HepG2 (cell line): ENCODE data around the gene KIAA1217. TPM values are rescaled to one million over a fixed set of nuclear protein-coding genes. Genes with fewer than 3 reads are reported as not detected.
A peak's percentile ranks its signal among the peaks of the same experiment; 100 is the strongest.

Experiments used
- ATAC-seq: fragments of 200-7000 bp; cut with Tn5 transposase; 3 replicates; pipeline ENCODE4 v1.9.1; 2020; ENCODE audit warnings: mild to moderate bottlenecking, moderate library complexity
- BruUV-seq: library from RNA; stranded (reverse); fragments of 400-500 nt; replicated peaks from 2 replicates; lab custom pipeline; 2021; lab: Mats Ljungman, UMichigan
- CTCF ChIA-PET: fragments of 300-600 bp; formaldehyde crosslinking; extraction: SDS; loops from one replicate; lab custom pipeline; 2021; ENCODE audit warnings: low total read pairs, inconsistent platforms, low intra/inter-chr PET ratio; lab: Yijun Ruan, JAX
- POLR2A ChIA-PET: fragments of 350-600 bp; sonication (Branson Sonifier 250); formaldehyde crosslinking; loops from one replicate; lab custom pipeline; 2020; ENCODE audit warnings: antibody characterized with exemption, inconsistent platforms; lab: Yijun Ruan, JAX
- DNase-seq: peaks from one replicate; pipeline ENCODE4 v3.0.0-alpha.2; 2015; ENCODE audit warnings: low spot score
- FAIRE-seq: peaks from 3 replicates; lab custom pipeline; 2011; peaks lifted over from hg19 to GRCh38; lab: Jason Lieb, UNC
- H2AFZ ChIP-seq: one replicate; pipeline ENCODE4 v1.6.1; 2011; ENCODE audit warnings: low read length, inconsistent platforms
- H3K27ac ChIP-seq: fragments of 300-600 bp; 3 replicates; pipeline ENCODE4 v1.8.0; 2011; ENCODE audit warnings: mixed run types, mild to moderate bottlenecking, mixed read lengths, low read length, inconsistent platforms; ENCODE audit not compliant: insufficient read depth; ENCODE audit errors: extremely low read length
- H3K27me3 ChIP-seq, 2 experiments: fragments of 200-600 bp in 1 of 2; 2 replicates in 1 of 2; 3 replicates in 1 of 2; pipeline versions ENCODE4 v1.6.0 to v1.8.0; 2011; ENCODE audit warnings: low read length in 2 of 2, mild to moderate bottlenecking in 2 of 2, moderate library complexity in 2 of 2, inconsistent platforms in 1 of 2; ENCODE audit not compliant: insufficient read depth in 2 of 2, control insufficient read depth in 1 of 2
- H3K36me3 ChIP-seq, 2 experiments: fragments of 200-600 bp in 1 of 2; replicated peaks in 1 of 2; 2 replicates in 1 of 2; 3 replicates in 1 of 2; pipeline versions ENCODE4 v1.5.1 to v1.8.0; 2011; ENCODE audit warnings: low read length in 2 of 2, inconsistent platforms in 1 of 2; ENCODE audit not compliant: insufficient read depth in 2 of 2, control insufficient read depth in 1 of 2
- H3K4me1 ChIP-seq: 2 replicates; pipeline ENCODE4 v1.5.1; 2012; ENCODE audit warnings: low read length, inconsistent platforms; ENCODE audit not compliant: insufficient read depth
- H3K4me2 ChIP-seq: 2 replicates; pipeline ENCODE4 v1.6.0; 2011; ENCODE audit warnings: low read depth, low read length, inconsistent platforms
- H3K4me3 ChIP-seq, 3 experiments: fragments of 200-600 bp in 1 of 3; sonication (generic), shearing (Covaris generic) in 1 of 3; replicated peaks in 1 of 3; 2 replicates each; pipeline ENCODE4 v1.5.1; 2011 to 2016; ENCODE audit warnings: low read length in 3 of 3, inconsistent platforms in 2 of 3, low read depth in 2 of 3, mild to moderate bottlenecking in 2 of 3, control low read depth in 1 of 3, mixed read lengths in 1 of 3; ENCODE audit not compliant: insufficient read depth in 1 of 3
- H3K79me2 ChIP-seq: one replicate; pipeline ENCODE4 v1.6.1; 2011; ENCODE audit warnings: low read length, inconsistent platforms; ENCODE audit not compliant: insufficient read depth
- H3K9ac ChIP-seq: 2 replicates; pipeline ENCODE4 v1.6.0; 2011; ENCODE audit warnings: mild to moderate bottlenecking, low read depth, low read length, inconsistent platforms; ENCODE audit not compliant: insufficient read depth
- H3K9me3 ChIP-seq: 2 replicates; pipeline ENCODE4 v1.5.1; 2012; ENCODE audit warnings: mild to moderate bottlenecking, low read length
- H4K20me1 ChIP-seq: 2 replicates; pipeline ENCODE4 v1.6.0; 2011; ENCODE audit warnings: inconsistent platforms, mild to moderate bottlenecking, low read length, moderate library complexity; ENCODE audit not compliant: insufficient read depth
- MAFF ChIP-seq: IDR thresholded peaks from 2 replicates; pipeline ENCODE4 v1.6.1; 2011; ENCODE audit warnings: low read depth, low read length, improper control_type of control experiment
- MAFK ChIP-seq, 2 experiments: IDR thresholded peaks in 1 of 2; conservative IDR thresholded peaks in 1 of 2; 2 replicates each; pipeline ENCODE4 v1.6.1; 2011; ENCODE audit warnings: improper control_type of control experiment in 2 of 2, low read length in 2 of 2
- SP4 ChIP-seq: sonication (generic); formaldehyde crosslinking; IDR thresholded peaks from 2 replicates; pipeline ENCODE4 v1.8.1; 2023; ENCODE audit warnings: mild to moderate bottlenecking, missing genetic modification reagents
- WGBS: methylation state at CpG from one replicate; pipeline ENCODE4 v1.1.6; 2017; ENCODE audit warnings: low lambda C conversion rate; 5-methylcytosine and 5-hydroxymethylcytosine counted together
- in situ Hi-C: cut with HindIII; loops from 2 replicates; pipeline ENCODE4 v1.10.0; 2017; ENCODE audit warnings: low pct_unique_long_range_greater_than_20kb; ENCODE audit not compliant: extremely low pct_ligation_motif_present
- intact Hi-C: fragments of 100-400 bp; cut with micrococcal nuclease; formaldehyde crosslinking; loops from one replicate; pipeline ENCODE4 v1.10.0; 2022; ENCODE audit not compliant: unreplicated experiment
- polyA plus RNA-seq, 8 experiments: library from polyadenylated mRNA; depleted of rRNA in 3 of 8; stranded (reverse) in 7 of 8; unstranded in 1 of 8; fragments of >200 nt; fragmentation: Illumina TruSeq in 4 of 8; extraction: Trizol in 4 of 8; gene quantifications; 2 replicates each; pipeline versions ENCODE4 v1.2.1 to v1.2.3, GENCODE V29; 2011 to 2016; ENCODE audit warnings: low read depth in 4 of 8, missing spikeins in 1 of 8, mixed read lengths in 1 of 8; ENCODE audit not compliant: insufficient read depth in 1 of 8
- total RNA-seq, 5 experiments: library from RNA; depleted of rRNA; stranded (reverse); fragments of >200 nt; fragmentation: Illumina TruSeq; extraction: Trizol; gene quantifications; 2 replicates each; pipeline ENCODE4 v1.2.3, GENCODE V29; 2016; ENCODE audit warnings: low read depth in 1 of 5
- TF ChIP-seq, protein P1 (sequence below): sonication (generic); formaldehyde crosslinking; IDR thresholded peaks from 2 replicates; pipeline ENCODE4 v1.4.0; 2020; ENCODE audit warnings: missing genetic modification reagents, borderline replicate concordance

Gene KIAA1217
- total and polyA plus RNA-seq, 2 of the 13 experiments (the other 11 are each of a cell fraction or from before 2014, with no cell fraction given): 4.6 to 10.9 TPM

DNA sequence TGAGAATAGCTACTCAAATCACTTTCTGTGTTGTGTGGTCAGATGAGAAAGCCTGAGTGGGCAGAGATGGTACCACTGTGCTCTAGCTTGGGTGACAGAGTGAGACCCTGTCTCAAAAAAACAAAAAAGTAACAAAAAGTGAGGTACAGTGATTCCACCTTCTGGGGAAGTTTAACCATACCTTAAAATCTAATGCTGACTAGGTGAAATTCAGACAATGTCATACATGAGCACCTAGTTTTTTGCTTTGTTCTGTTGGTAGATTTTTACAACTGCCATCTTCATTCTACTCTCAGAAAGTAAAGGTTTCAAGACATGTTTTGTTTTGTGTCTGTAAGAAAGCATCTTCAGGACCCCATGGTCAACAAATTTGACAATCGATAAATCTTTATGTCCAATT is 370.5 kb downstream of the KIAA1217 start:
- Histone ChIP-seq H3K27ac (no peak overlapping the region), H3K9me3 (no peaks in the 10 kb centered on the region), H3K79me2 (no peaks in the 10 kb centered on the region), H3K4me2 (no peak overlapping the region)
- no peak for ATAC-seq
- in situ Hi-C loops: no loop called here
- TF ChIP-seq SP4 (no peak), MAFF (0 out of 2 replicates have a peak, but pooled peaks have one; percentile 39), MAFK (conservative IDR thresholded peaks at IDR 0.05 in 1 of 2, IDR thresholded peaks at IDR 0.05 in 1 of 2; ENCODE audit: low read length in 2 of 2) (peak; percentile 42 to 67; a peak in 3 of 4 replicates)
- TF ChIP-seq, protein P1, sequence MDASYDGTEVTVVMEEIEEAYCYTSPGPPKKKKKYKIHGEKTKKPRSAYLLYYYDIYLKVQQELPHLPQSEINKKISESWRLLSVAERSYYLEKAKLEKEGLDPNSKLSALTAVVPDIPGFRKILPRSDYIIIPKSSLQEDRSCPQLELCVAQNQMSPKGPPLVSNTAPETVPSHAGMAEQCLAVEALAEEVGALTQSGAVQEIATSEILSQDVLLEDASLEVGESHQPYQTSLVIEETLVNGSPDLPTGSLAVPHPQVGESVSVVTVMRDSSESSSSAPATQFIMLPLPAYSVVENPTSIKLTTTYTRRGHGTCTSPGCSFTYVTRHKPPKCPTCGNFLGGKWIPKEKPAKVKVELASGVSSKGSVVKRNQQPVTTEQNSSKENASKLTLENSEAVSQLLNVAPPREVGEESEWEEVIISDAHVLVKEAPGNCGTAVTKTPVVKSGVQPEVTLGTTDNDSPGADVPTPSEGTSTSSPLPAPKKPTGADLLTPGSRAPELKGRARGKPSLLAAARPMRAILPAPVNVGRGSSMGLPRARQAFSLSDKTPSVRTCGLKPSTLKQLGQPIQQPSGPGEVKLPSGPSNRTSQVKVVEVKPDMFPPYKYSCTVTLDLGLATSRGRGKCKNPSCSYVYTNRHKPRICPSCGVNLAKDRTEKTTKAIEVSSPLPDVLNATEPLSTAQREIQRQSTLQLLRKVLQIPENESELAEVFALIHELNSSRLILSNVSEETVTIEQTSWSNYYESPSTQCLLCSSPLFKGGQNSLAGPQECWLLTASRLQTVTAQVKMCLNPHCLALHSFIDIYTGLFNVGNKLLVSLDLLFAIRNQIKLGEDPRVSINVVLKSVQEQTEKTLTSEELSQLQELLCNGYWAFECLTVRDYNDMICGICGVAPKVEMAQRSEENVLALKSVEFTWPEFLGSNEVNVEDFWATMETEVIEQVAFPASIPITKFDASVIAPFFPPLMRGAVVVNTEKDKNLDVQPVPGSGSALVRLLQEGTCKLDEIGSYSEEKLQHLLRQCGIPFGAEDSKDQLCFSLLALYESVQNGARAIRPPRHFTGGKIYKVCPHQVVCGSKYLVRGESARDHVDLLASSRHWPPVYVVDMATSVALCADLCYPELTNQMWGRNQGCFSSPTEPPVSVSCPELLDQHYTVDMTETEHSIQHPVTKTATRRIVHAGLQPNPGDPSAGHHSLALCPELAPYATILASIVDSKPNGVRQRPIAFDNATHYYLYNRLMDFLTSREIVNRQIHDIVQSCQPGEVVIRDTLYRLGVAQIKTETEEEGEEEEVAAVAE: no peak
- TF ChIP-seq, all 625 proteins: peak for 2
- H3K36me3 ChIP-seq: no peaks in the 10 kb centered on the region; a peak in 1 of 5 replicates
- no peaks in the 10 kb centered on the region for H3K4me1 ChIP-seq
- no TSS peak for BruUV-seq
- H3K4me3 ChIP-seq: no peak overlapping the region
- intact Hi-C loops: no loop called here
- H3K27me3 ChIP-seq: no peaks in the 10 kb centered on the region
- DNase-seq (no peak), FAIRE-seq (no peak)
- no peaks in the 10 kb centered on the region for H4K20me1 ChIP-seq
- no peak overlapping the region for H3K9ac ChIP-seq
- POLR2A ChIA-PET: no interaction called here
- 97% methylated on average over 1 of the region's 1 CpG for WGBS
- CTCF ChIA-PET: no interaction called here
- H2AFZ ChIP-seq: no peak overlapping the region
